DOHH2 (cell line): ENCODE measurements around the gene FBXW4.

Source experiments
- H3F3A ChIP-seq: fragments of 200-600 bp; sonication (generic), shearing (Covaris generic); 2 replicates; pipeline ENCODE4 v1.6.0; 2016; ENCODE audit warnings: antibody characterized with exemption, mild to moderate bottlenecking; ENCODE audit not compliant: control insufficient read depth, insufficient read depth
- H3K27ac ChIP-seq: fragments of 200-600 bp; sonication (generic); 2 replicates; pipeline ENCODE4 v1.5.1; 2014; ENCODE audit warnings: low read depth, mild to moderate bottlenecking, low read length, moderate library complexity
- H3K27me3 ChIP-seq: fragments of 200-600 bp; sonication (generic); 2 replicates; pipeline ENCODE4 v1.6.1; 2014; ENCODE audit warnings: mild to moderate bottlenecking, low read length, mixed read lengths; ENCODE audit not compliant: control insufficient read depth
- H3K36me3 ChIP-seq: fragments of 200-600 bp; sonication (generic); 2 replicates; pipeline ENCODE4 v1.6.1; 2014; ENCODE audit warnings: mild to moderate bottlenecking, low read length, moderate library complexity, mixed read lengths; ENCODE audit not compliant: control insufficient read depth
- H3K4me1 ChIP-seq: fragments of 200-600 bp; sonication (generic); 2 replicates; pipeline ENCODE4 v1.6.1; 2014; ENCODE audit warnings: mild to moderate bottlenecking, low read length, mixed read lengths; ENCODE audit not compliant: control insufficient read depth
- H3K4me2 ChIP-seq: fragments of 200-600 bp; sonication (generic); 2 replicates; pipeline ENCODE4 v1.6.0; 2014; ENCODE audit warnings: mild to moderate bottlenecking, low read length, moderate library complexity
- H3K4me3 ChIP-seq: fragments of 200-600 bp; sonication (generic); 2 replicates; pipeline ENCODE4 v1.5.1; 2014; ENCODE audit warnings: mild to moderate bottlenecking, low read length, mixed read lengths
- H3K79me2 ChIP-seq: fragments of 200-600 bp; sonication (generic); 2 replicates; pipeline ENCODE4 v1.6.1; 2014; ENCODE audit warnings: mild to moderate bottlenecking, low read length, mixed read lengths; ENCODE audit not compliant: control insufficient read depth
- H3K9me2 ChIP-seq: fragments of 200-600 bp; sonication (generic); replicated peaks from 2 replicates; pipeline ENCODE4 v1.6.1; 2014; ENCODE audit warnings: mild to moderate bottlenecking, low read length, mixed read lengths; ENCODE audit not compliant: control insufficient read depth
- H3K9me3 ChIP-seq: fragments of 200-600 bp; sonication (generic); 2 replicates; pipeline ENCODE4 v1.6.1; 2014; ENCODE audit warnings: antibody characterized with exemption, low read length, mixed read lengths; ENCODE audit not compliant: control insufficient read depth, insufficient read depth
- H4K20me1 ChIP-seq: fragments of 200-600 bp; sonication (generic); 2 replicates; pipeline ENCODE4 v1.6.0; 2014; ENCODE audit warnings: low read depth, mild to moderate bottlenecking, antibody characterized with exemption, low read length, moderate library complexity; ENCODE audit not compliant: control insufficient read depth, insufficient read depth
- CTCF ChIP-seq: fragments of 200-600 bp; sonication (generic); IDR thresholded peaks from one replicate; pipeline ENCODE4 v1.5.1; 2014; ENCODE audit warnings: antibody characterized with exemption, mild to moderate bottlenecking, low read depth, low read length; ENCODE audit not compliant: poor library complexity, severe bottlenecking
- EZH2phosphoT487 ChIP-seq: fragments of 200-600 bp; sonication (generic); IDR thresholded peaks from 2 replicates; pipeline ENCODE4 v1.6.1; 2017; ENCODE audit warnings: borderline replicate concordance, mild to moderate bottlenecking, antibody characterized with exemption, low read length, moderate library complexity, mixed read lengths

FBXW4 gene

GRCh38 chr10:101569323-101569621 lies 125.7 kb downstream of the FBXW4 start:
- peaks cover 54% of the 10 kb centered on the region for H3K27me3 ChIP-seq
- H3K4me3 ChIP-seq, result peak overlapping the region; percentile 80; the same call in 1 of the 2 replicates
- H3K36me3 ChIP-seq, result no peaks in the 10 kb centered on the region
- no peak overlapping the region for H3K27ac ChIP-seq
- H3K4me2 ChIP-seq, result peak overlapping the region; percentile 96
- no peaks in the 10 kb centered on the region for H3K9me3 ChIP-seq
- no peak for TF ChIP-seq CTCF
- no peak for TF ChIP-seq EZH2phosphoT487
- no peaks in the 10 kb centered on the region for H3F3A ChIP-seq
- no peaks in the 10 kb centered on the region for H3K79me2 ChIP-seq
- peaks cover 25% of the 10 kb centered on the region for H3K4me1 ChIP-seq
- no peaks in the 10 kb centered on the region for H3K9me2 ChIP-seq
- H4K20me1 ChIP-seq, result no peaks in the 10 kb centered on the region; the same call in 1 of the 2 replicates

- Histone ChIP-seq H3K4me2 (no peak overlapping the region), H3K27me3 (peaks cover 54% of the 10 kb centered on the region), H3K36me3 (no peaks in the 10 kb centered on the region), H3K4me1 (peaks cover 25% of the 10 kb centered on the region), H3F3A (no peaks in the 10 kb centered on the region), H3K79me2 (no peaks in the 10 kb centered on the region), H3K9me3 (no peaks in the 10 kb centered on the region), H3K27ac (no peak overlapping the region), H3K4me3 (no peak overlapping the region), H3K9me2 (no peaks in the 10 kb centered on the region), H4K20me1 (no peaks in the 10 kb centered on the region; the same call in 1 of the 2 replicates)
- TF ChIP-seq CTCF (no peak), EZH2phosphoT487 (no peak)
Observed at GRCh38 chr10:101568054-101568745, 126.8 kb downstream of the FBXW4 start.

- Histone ChIP-seq H3F3A (no peaks in the 10 kb centered on the region), H3K27ac (no peak overlapping the region), H3K4me2 (peak overlapping the region; percentile 68), H3K4me3 (no peak overlapping the region), H3K36me3 (no peaks in the 10 kb centered on the region), H4K20me1 (no peaks in the 10 kb centered on the region; the same call in 1 of the 2 replicates), H3K9me3 (no peaks in the 10 kb centered on the region), H3K9me2 (no peaks in the 10 kb centered on the region), H3K4me1 (peaks cover 25% of the 10 kb centered on the region), H3K27me3 (peaks cover 52% of the 10 kb centered on the region), H3K79me2 (no peaks in the 10 kb centered on the region)
- TF ChIP-seq EZH2phosphoT487 (no peak), CTCF (no peak)
Observed at GRCh38 chr10:101567165-101568006, 127.6 kb downstream of the FBXW4 start.
